ENCODE measurements around the gene FAM180B.

Gene FAM180B

DNA sequence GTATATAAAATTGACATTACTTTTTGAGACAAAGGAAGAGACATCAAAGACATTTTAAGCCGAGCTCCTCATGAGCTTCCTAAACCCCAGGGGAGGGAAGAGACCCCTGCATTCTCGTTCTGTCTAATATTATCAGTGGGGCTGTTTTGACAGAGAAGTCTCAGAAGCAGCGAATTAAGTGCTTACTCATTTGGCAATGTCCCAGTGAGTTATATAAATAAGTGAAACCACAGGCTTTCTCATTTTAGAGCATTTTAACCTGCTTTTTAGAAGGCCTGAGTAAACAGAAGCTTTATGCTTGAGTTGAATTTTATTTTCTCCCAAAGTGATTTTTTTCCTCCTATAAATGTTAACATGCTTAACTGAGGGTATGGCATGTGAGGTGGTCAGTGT is 30.9 kb downstream of the FAM180B start:
- H3K79me1 ChIP-seq (ENCODE audit: low read depth, low read length): no peaks in the 10 kb centered on the region
- no peak overlapping the region for H2BK120ac ChIP-seq (ENCODE audit: low read depth, low read length)
- H3K4me2 ChIP-seq (ENCODE audit: insufficient read depth, low read length, poor library complexity, severe bottlenecking): no peak overlapping the region
- no peak overlapping the region for H2BK12ac ChIP-seq (ENCODE audit: low read length)
- no peak overlapping the region for H2BK15ac ChIP-seq (ENCODE audit: low read length)
- H2BK5ac ChIP-seq (ENCODE audit: low read length): no peak overlapping the region
- no peak overlapping the region for H2AFZ ChIP-seq (ENCODE audit: low read length)
- no peak overlapping the region for H4K91ac ChIP-seq (ENCODE audit: low read depth, low read length, poor library complexity)
- H3K4me1 ChIP-seq (ENCODE audit: control insufficient read depth in 2 of 2, insufficient read depth in 1 of 2, low read depth in 1 of 2, low read length in 2 of 2): no peaks in the 10 kb centered on the region
- H3K9me3 ChIP-seq (replicated peaks in 1 of 2; ENCODE audit: control insufficient read depth in 2 of 2, insufficient read depth in 1 of 2, low read depth in 1 of 2, low read length in 2 of 2): no peaks in the 10 kb centered on the region
- no peak overlapping the region for H3K14ac ChIP-seq (ENCODE audit: low read length)
- H3K4ac ChIP-seq (ENCODE audit: low read length): no peak overlapping the region
- no peaks in the 10 kb centered on the region for H3K27me3 ChIP-seq (ENCODE audit: control insufficient read depth in 3 of 3, insufficient read depth in 3 of 3, low read depth in 1 of 3, low read length in 3 of 3)
- no peak overlapping the region for H3K9ac ChIP-seq (ENCODE audit: low read depth, low read length, poor library complexity)
- H3K18ac ChIP-seq (ENCODE audit: low read length): no peak overlapping the region
- no peak overlapping the region for H4K8ac ChIP-seq (ENCODE audit: low read depth, low read length)
- WGBS, 2 donors (ENCODE audit: extremely low coverage in 2 of 2, insufficient read length in 2 of 2, insufficient replicate concordance in 1 of 2): no CpG with 5 or more reads among the region's 3 CpGs
- H2AK5ac ChIP-seq (ENCODE audit: low read depth, low read length): no peak overlapping the region
- peaks cover 12 to 56% of the 10 kb centered on the region in 2 donors for H3K36me3 ChIP-seq (replicated peaks in 1 of 2; ENCODE audit: control insufficient read depth in 2 of 2, insufficient read depth in 2 of 2, low read length in 2 of 2)
- no peak overlapping the region for H3K23ac ChIP-seq (ENCODE audit: low read depth, low read length, poor library complexity)
- H3K27ac ChIP-seq (replicated peaks; ENCODE audit: low read length): no peak overlapping the region
- DNase-seq (ENCODE audit: low spot score): no peak
- no peak overlapping the region for H3K4me3 ChIP-seq (ENCODE audit: low read length in 2 of 2)

DNA sequence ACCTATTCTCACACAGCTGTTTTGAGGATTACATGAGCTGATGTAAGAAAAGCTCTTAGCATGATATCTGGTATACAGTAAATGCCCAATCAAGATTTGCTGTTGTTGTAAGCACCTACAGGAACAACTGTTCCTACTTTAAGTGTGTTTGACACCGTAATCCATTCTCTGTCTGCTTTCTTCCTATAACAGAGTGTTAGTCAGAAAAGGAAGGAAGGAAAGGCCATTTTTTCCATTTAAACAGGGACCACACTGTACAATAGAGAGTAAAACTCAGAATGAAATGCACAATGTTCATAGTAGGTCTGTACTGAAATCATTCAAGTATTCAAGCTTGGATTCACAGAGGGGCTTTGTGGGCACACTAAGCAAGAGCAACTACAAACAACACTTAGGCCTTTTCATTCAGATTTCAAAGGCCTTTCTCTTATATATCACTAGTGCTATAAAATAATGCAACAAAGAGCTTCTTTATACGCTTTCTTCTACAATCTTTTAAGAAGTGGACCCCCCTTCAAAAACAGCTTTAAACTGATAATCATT is 34.4 kb downstream of the FAM180B start:
- no peak overlapping the region for H3K23ac ChIP-seq (ENCODE audit: low read depth, low read length, poor library complexity)
- H3K27ac ChIP-seq (replicated peaks; ENCODE audit: low read length): no peak overlapping the region
- H3K79me1 ChIP-seq (ENCODE audit: low read depth, low read length): no peaks in the 10 kb centered on the region
- no CpG with 5 or more reads among the region's 2 CpGs for WGBS, 2 donors (ENCODE audit: extremely low coverage in 2 of 2, insufficient read length in 2 of 2, insufficient replicate concordance in 1 of 2)
- no peak overlapping the region for H2AFZ ChIP-seq (ENCODE audit: low read length)
- H4K91ac ChIP-seq (ENCODE audit: low read depth, low read length, poor library complexity): no peak overlapping the region
- H3K27me3 ChIP-seq (ENCODE audit: control insufficient read depth in 3 of 3, insufficient read depth in 3 of 3, low read depth in 1 of 3, low read length in 3 of 3): no peaks in the 10 kb centered on the region
- H2AK5ac ChIP-seq (ENCODE audit: low read depth, low read length): no peak overlapping the region
- no peak overlapping the region for H3K9ac ChIP-seq (ENCODE audit: low read depth, low read length, poor library complexity)
- H2BK5ac ChIP-seq (ENCODE audit: low read length): no peak overlapping the region
- no peak overlapping the region for H2BK15ac ChIP-seq (ENCODE audit: low read length)
- H3K4me1 ChIP-seq (ENCODE audit: control insufficient read depth in 2 of 2, insufficient read depth in 1 of 2, low read depth in 1 of 2, low read length in 2 of 2): no peaks in the 10 kb centered on the region
- no peak overlapping the region for H3K4ac ChIP-seq (ENCODE audit: low read length)
- H3K36me3 ChIP-seq (replicated peaks in 1 of 2; ENCODE audit: control insufficient read depth in 2 of 2, insufficient read depth in 2 of 2, low read length in 2 of 2): peaks cover 22 to 90% of the 10 kb centered on the region in 2 donors
- no peak overlapping the region for H2BK120ac ChIP-seq (ENCODE audit: low read depth, low read length)
- no peak overlapping the region for H4K8ac ChIP-seq (ENCODE audit: low read depth, low read length)
- no peak overlapping the region for H3K18ac ChIP-seq (ENCODE audit: low read length)
- no peaks in the 10 kb centered on the region for H3K9me3 ChIP-seq (replicated peaks in 1 of 2; ENCODE audit: control insufficient read depth in 2 of 2, insufficient read depth in 1 of 2, low read depth in 1 of 2, low read length in 2 of 2)
- H3K4me2 ChIP-seq (ENCODE audit: insufficient read depth, low read length, poor library complexity, severe bottlenecking): no peak overlapping the region
- H3K14ac ChIP-seq (ENCODE audit: low read length): no peak overlapping the region
- H3K4me3 ChIP-seq (ENCODE audit: low read length in 2 of 2): no peak overlapping the region
- no peak for DNase-seq (ENCODE audit: low spot score)
- no peak overlapping the region for H2BK12ac ChIP-seq (ENCODE audit: low read length)

DNA sequence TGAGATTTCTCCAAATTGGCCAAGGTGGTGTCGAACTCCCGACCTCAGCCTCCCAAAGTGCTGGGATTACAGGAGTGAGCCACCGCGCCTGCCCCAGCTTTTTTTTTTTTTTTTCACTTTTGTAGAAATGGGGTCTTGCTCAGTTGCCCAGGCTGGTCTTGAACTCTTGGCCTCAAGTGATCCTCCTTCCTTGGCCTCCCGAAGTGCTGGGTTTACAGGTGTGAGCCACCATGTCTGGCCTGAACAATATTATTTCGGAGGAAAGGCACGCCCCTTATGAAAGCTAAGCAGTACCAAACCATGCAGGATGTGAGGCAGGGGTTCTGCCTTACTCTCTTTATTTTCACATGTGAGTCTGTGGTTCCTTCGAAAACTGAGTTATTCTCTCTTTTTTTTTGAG is 39.8 kb downstream of the FAM180B start:
- no CpG with 5 or more reads among the region's 8 CpGs for WGBS, 2 donors (ENCODE audit: extremely low coverage in 2 of 2, insufficient read length in 2 of 2, insufficient replicate concordance in 1 of 2)
- H3K79me1 ChIP-seq (ENCODE audit: low read depth, low read length): no peaks in the 10 kb centered on the region
- no peak overlapping the region for H3K4me3 ChIP-seq (ENCODE audit: low read length in 2 of 2)
- H3K4ac ChIP-seq (ENCODE audit: low read length): no peak overlapping the region
- DNase-seq (ENCODE audit: low spot score): no peak
- no peak overlapping the region for H2BK12ac ChIP-seq (ENCODE audit: low read length)
- H2BK15ac ChIP-seq (ENCODE audit: low read length): no peak overlapping the region
- no peak overlapping the region for H4K91ac ChIP-seq (ENCODE audit: low read depth, low read length, poor library complexity)
- H2AK5ac ChIP-seq (ENCODE audit: low read depth, low read length): no peak overlapping the region
- H3K27me3 ChIP-seq (ENCODE audit: control insufficient read depth in 3 of 3, insufficient read depth in 3 of 3, low read depth in 1 of 3, low read length in 3 of 3): no peaks in the 10 kb centered on the region
- H3K36me3 ChIP-seq (replicated peaks in 1 of 2; ENCODE audit: control insufficient read depth in 2 of 2, insufficient read depth in 2 of 2, low read length in 2 of 2): peaks cover 24 to 96% of the 10 kb centered on the region in 2 donors
- H4K8ac ChIP-seq (ENCODE audit: low read depth, low read length): no peak overlapping the region
- H2BK5ac ChIP-seq (ENCODE audit: low read length): no peak overlapping the region
- no peak overlapping the region for H2BK120ac ChIP-seq (ENCODE audit: low read depth, low read length)
- no peak overlapping the region for H3K27ac ChIP-seq (replicated peaks; ENCODE audit: low read length)
- H3K4me2 ChIP-seq (ENCODE audit: insufficient read depth, low read length, poor library complexity, severe bottlenecking): no peak overlapping the region
- H3K9me3 ChIP-seq (replicated peaks in 1 of 2; ENCODE audit: control insufficient read depth in 2 of 2, insufficient read depth in 1 of 2, low read depth in 1 of 2, low read length in 2 of 2): no peaks in the 10 kb centered on the region
- H2AFZ ChIP-seq (ENCODE audit: low read length): no peak overlapping the region
- H3K14ac ChIP-seq (ENCODE audit: low read length): no peak overlapping the region
- no peak overlapping the region for H3K9ac ChIP-seq (ENCODE audit: low read depth, low read length, poor library complexity)
- H3K23ac ChIP-seq (ENCODE audit: low read depth, low read length, poor library complexity): no peak overlapping the region
- H3K18ac ChIP-seq (ENCODE audit: low read length): no peak overlapping the region
- H3K4me1 ChIP-seq (ENCODE audit: control insufficient read depth in 2 of 2, insufficient read depth in 1 of 2, low read depth in 1 of 2, low read length in 2 of 2): no peaks in the 10 kb centered on the region

DNA sequence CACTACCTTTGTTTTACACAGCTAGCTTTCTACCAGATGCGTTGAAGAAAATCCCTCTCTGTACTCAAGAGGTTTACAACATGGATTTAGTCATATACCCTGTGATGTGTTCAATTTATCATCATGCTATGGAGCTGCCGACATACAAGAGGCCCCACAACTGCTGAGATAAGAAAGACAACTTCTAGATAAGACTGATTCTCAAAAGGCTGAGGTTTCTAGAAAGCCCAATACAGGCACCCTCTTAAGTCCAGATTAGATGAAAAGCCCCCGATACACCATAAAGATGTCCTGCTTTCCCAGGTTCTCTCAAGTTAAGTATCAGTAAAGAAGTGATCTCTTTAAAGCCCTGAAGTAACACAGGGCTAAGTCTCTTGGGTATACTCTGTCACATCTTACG is 41.5 kb downstream of the FAM180B start:
- Histone ChIP-seq H3K18ac (ENCODE audit: low read length) (no peak overlapping the region), H3K9ac (ENCODE audit: low read depth, low read length, poor library complexity) (no peak overlapping the region), H2BK15ac (ENCODE audit: low read length) (no peak overlapping the region), H3K9me3 (replicated peaks in 1 of 2; ENCODE audit: control insufficient read depth in 2 of 2, insufficient read depth in 1 of 2, low read depth in 1 of 2, low read length in 2 of 2) (no peaks in the 10 kb centered on the region), H3K4me2 (ENCODE audit: insufficient read depth, low read length, poor library complexity, severe bottlenecking) (no peak overlapping the region), H4K91ac (ENCODE audit: low read depth, low read length, poor library complexity) (no peak overlapping the region), H3K4me3 (ENCODE audit: low read length in 2 of 2) (no peak overlapping the region), H3K23ac (ENCODE audit: low read depth, low read length, poor library complexity) (no peak overlapping the region), H3K4ac (ENCODE audit: low read length) (no peak overlapping the region), H2BK5ac (ENCODE audit: low read length) (no peak overlapping the region), H2AK5ac (ENCODE audit: low read depth, low read length) (no peak overlapping the region), H2BK12ac (ENCODE audit: low read length) (no peak overlapping the region), H2AFZ (ENCODE audit: low read length) (no peak overlapping the region), H2BK120ac (ENCODE audit: low read depth, low read length) (no peak overlapping the region), H3K14ac (ENCODE audit: low read length) (no peak overlapping the region), H4K8ac (ENCODE audit: low read depth, low read length) (no peak overlapping the region), H3K27me3 (ENCODE audit: control insufficient read depth in 3 of 3, insufficient read depth in 3 of 3, low read depth in 1 of 3, low read length in 3 of 3) (no peaks in the 10 kb centered on the region), H3K79me1 (ENCODE audit: low read depth, low read length) (no peaks in the 10 kb centered on the region), H3K36me3 (replicated peaks in 1 of 2; ENCODE audit: control insufficient read depth in 2 of 2, insufficient read depth in 2 of 2, low read length in 2 of 2) (peaks cover 26 to 89% of the 10 kb centered on the region in 2 donors), H3K27ac (replicated peaks; ENCODE audit: low read length) (no peak overlapping the region), H3K4me1 (ENCODE audit: control insufficient read depth in 2 of 2, insufficient read depth in 1 of 2, low read depth in 1 of 2, low read length in 2 of 2) (no peaks in the 10 kb centered on the region)
- no peak for DNase-seq (ENCODE audit: low spot score)
- no CpG with 5 or more reads among the region's 4 CpGs for WGBS, 2 donors (ENCODE audit: extremely low coverage in 2 of 2, insufficient read length in 2 of 2, insufficient replicate concordance in 1 of 2)
